Right cardiac atrium (tissue), 5 donors: ENCODE data around the gene EHHADH. TPM values are rescaled to one million over a fixed set of nuclear protein-coding genes. Genes with fewer than 3 reads are reported as not detected.

Experiments used
- ATAC-seq, 2 donors: fragments of 200-7000 bp; cut with Tn5 transposase; one replicate each; pipeline versions ENCODE4 v1.8.0 to v1.9.1; 2020; ENCODE audit warnings: moderate library complexity in 2 of 2, mild to moderate bottlenecking in 1 of 2
- DNase-seq, 3 donors: peaks; one replicate each; pipeline ENCODE4 v3.0.0-alpha.2; 2020
- H3K27ac ChIP-seq: one replicate; pipeline ENCODE4 v1.5.1; 2013; ENCODE audit warnings: mild to moderate bottlenecking, low read length, control low read depth, moderate library complexity
- H3K27me3 ChIP-seq: one replicate; pipeline ENCODE4 v1.6.1; 2013; ENCODE audit not compliant: control insufficient read depth, insufficient read depth
- H3K4me1 ChIP-seq: one replicate; pipeline ENCODE4 v1.6.1; 2013; ENCODE audit warnings: low read length; ENCODE audit not compliant: control insufficient read depth, insufficient read depth
- H3K4me3 ChIP-seq: one replicate; pipeline ENCODE4 v1.5.1; 2013; ENCODE audit warnings: low read length, control low read depth
- H3K9me3 ChIP-seq: one replicate; pipeline ENCODE4 v1.6.1; 2013; ENCODE audit warnings: low read length; ENCODE audit not compliant: control insufficient read depth
- WGBS: extraction: QIAGEN DNeasy Blood & Tissue Kit; methylation state at CpG from one replicate; pipeline ENCODE4 v1.1.7; 2013; 5-methylcytosine and 5-hydroxymethylcytosine counted together
- intact Hi-C, 4 donors: fragments of 100-400 bp; cut with DNase I; formaldehyde crosslinking; loops; one replicate each; pipeline versions ENCODE4 v1.11.0 to v1.14.0; 2022 to 2023
- polyA plus RNA-seq: library from polyadenylated mRNA; stranded (reverse); fragments of 200-250 nt; gene quantifications from one replicate; pipeline ENCODE4 v1.2.3, GENCODE V29; 2013
- total RNA-seq, 4 donors: library from RNA; stranded (reverse); fragmentation: NEBNext Ultra II Directional; extraction: Animal tissue kit (Norgen Biotek cat#: 25700); gene quantifications; one replicate each; pipeline ENCODE4 v1.2.1, GENCODE V29; 2021
- donor health status: healthy with polysubstance abuse.
- donor health status: DM: no; HTN: yes; CAD: no.
- donor health status: DM: no; HTN: no; CAD: no.
- donor health status: DM: no; HTN: yes; CAD: no; lungs with severe emphysema.
- donor health status: DM: yes; HTN: yes; CAD: no.

EHHADH gene
- total and polyA plus RNA-seq, 5 donors: 5.9 to 14.4 (median 13.9) TPM

DNA sequence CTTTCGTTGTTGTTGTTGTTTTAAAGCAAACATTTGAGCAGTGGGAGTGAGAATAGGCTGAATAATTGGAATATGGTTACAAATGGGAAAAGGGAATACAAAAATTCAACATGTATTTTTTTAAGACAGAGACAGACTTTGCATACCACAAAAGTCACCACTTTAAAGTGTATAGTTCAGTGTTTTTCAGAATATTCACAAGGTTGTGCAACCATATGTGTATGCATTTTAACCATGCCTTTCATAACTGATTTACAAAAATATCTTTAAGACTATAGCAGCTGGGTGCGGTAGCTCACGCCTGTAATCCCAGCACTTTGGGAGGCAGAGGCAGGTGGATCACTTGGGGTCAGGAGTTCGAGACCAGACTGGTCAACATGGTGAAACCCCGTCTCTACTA is 41.3 kb downstream of the EHHADH start:
- Histone ChIP-seq H3K9me3 (no peaks in the 10 kb centered on the region), H3K27ac (no peak overlapping the region), H3K4me1 (no peaks in the 10 kb centered on the region), H3K27me3 (no peaks in the 10 kb centered on the region), H3K4me3 (no peak overlapping the region)
- WGBS: 97% methylated on average over 5 of the region's 5 CpGs
- DNase-seq (no peak), ATAC-seq (no peak)
- intact Hi-C loops: no loop called here

DNA sequence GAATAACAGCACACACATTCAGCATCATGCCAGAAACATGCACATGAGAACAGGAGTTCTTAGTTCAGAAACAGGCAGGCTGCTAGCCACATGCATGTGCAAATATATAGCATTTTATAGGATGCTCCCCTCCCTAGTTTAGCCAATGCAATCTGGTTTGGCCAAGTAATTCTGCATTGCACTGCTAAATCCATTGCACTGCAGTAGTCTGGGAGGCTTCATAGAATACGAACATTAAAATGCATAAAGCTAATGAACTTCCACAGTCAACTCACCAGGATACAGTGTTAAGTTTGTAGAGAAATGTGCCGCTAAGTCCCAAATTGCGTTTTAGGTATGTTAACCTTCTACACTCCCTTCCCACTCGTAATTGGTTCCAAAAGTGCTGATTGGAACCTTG is 41.8 kb downstream of the EHHADH start:
- Histone ChIP-seq H3K4me1 (no peaks in the 10 kb centered on the region), H3K4me3 (no peak overlapping the region), H3K27ac (no peak overlapping the region), H3K27me3 (no peaks in the 10 kb centered on the region), H3K9me3 (no peaks in the 10 kb centered on the region)
- 97% methylated on average over 4 of the region's 4 CpGs for WGBS
- DNase-seq (no peak), ATAC-seq (no peak)
- intact Hi-C loops: no loop called here

DNA sequence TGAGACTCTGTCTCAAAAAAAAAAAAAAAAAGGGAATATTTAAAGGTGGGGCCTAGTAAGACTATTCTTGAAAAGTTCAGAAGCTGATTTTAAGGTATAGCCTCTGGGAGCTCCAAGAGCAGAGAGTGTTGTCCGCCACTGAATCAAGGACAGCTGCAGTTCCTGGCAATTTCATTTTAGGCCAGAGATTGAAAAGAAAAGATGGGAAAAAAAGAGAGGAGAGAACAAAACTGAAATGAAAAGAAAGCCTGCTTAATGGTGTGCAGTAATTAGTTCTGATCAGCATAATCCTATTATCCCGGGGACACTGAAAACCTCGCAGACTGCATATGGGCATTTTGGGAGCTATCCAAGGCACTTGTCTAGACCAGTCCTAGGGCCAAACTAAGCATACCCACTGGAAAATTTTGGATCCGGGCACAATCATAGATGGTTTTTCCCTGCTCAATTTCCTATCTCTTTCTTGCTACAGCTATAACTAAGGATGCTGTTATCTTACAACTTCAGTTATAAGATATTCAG is 43.2 kb downstream of the EHHADH start:
- intact Hi-C loops: no loop called here
- no peaks in the 10 kb centered on the region for H3K4me1 ChIP-seq
- no peak overlapping the region for H3K27ac ChIP-seq
- H3K4me3 ChIP-seq: no peak overlapping the region
- no peaks in the 10 kb centered on the region for H3K9me3 ChIP-seq
- no peaks in the 10 kb centered on the region for H3K27me3 ChIP-seq
- WGBS: 84% methylated on average over 4 of the region's 4 CpGs
- no peak for ATAC-seq
- no peak for DNase-seq

DNA sequence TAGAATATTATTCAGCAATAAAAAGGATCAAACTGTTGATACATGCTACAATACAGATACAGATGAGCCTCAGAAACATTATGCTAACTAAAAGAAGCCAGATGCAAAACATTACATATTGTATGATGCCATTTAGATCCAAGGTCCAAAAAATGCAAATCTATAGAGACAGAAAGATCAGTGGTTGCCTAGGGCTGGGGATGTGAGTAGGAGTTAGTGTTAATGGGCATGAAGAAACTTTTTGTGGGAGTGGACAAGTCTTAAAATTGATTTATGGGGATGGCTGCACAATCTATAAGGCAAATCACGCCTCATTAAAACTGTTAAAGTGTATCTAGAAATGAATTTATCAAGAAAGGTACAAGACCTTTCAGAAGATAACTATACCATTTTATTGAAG is 45.0 kb downstream of the EHHADH start:
- no peak overlapping the region for H3K27ac ChIP-seq
- DNase-seq (no peak), ATAC-seq (no peak)
- H3K4me1 ChIP-seq: no peaks in the 10 kb centered on the region
- intact Hi-C loops: no loop called here
- 97% methylated on average over 1 of the region's 1 CpG for WGBS
- no peaks in the 10 kb centered on the region for H3K27me3 ChIP-seq
- H3K9me3 ChIP-seq: no peaks in the 10 kb centered on the region
- no peak overlapping the region for H3K4me3 ChIP-seq

DNA sequence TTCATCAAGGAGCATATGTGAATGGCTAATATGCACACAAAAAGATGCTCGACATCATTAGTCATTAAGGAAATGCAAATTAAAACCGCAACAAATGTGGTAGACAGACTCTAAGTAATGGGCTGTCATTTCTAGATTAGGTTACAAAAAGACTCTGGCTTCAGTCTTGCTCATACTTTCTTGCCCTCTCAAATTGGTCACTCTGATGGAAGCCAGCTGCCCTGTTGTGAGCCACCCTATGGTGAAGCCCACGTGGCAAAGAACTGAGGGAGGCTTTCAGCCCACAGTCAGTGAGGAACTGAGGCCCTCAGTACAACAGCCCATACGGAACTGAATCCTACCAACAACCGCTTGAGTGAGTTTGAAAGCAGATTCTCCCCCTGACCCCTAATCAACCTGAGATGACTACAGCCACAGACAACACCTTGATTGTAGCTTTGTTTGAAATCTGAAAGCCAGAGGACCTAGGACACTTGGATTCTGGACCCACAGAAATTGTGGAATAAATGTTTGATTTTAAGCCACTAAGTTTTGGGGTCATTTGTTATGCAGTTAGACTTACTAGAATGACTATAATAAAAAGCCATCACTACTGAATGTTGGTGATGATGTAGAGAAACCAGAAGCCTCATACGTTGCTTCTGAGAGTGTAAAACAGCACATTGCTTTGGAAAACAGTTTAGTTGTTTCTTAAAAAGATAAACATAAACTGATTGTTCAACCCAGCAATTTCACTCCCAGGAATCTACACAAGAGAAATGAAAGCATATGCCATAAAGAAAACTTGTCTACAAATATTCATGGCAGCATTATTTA is 45.7 kb downstream of the EHHADH start:
- DNase-seq: no peak
- H3K4me1 ChIP-seq: no peaks in the 10 kb centered on the region
- WGBS: 82% methylated on average over 6 of the region's 6 CpGs
- no peak overlapping the region for H3K4me3 ChIP-seq
- H3K27me3 ChIP-seq: no peaks in the 10 kb centered on the region
- H3K9me3 ChIP-seq: no peaks in the 10 kb centered on the region
- intact Hi-C loops: no loop called here
- no peak overlapping the region for H3K27ac ChIP-seq
- ATAC-seq: no peak

DNA sequence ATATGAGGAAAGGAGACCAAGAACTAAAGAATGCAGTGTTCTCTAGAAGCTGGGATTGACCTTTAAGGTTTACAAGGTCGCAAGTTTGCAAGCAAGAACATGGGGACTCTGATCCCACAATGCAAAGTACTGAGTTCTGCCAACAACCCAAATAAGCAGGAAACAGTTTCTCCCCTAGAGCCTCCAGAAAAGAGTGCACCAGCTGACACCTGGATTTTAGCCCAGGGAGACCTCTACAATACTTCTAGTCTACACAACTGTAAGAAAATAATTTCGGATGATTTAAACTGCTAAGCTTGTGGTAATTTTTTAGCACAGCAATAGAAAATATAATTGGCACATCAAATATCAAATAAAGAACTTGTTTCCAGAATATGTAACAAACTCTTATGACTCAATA is 46.4 kb downstream of the EHHADH start:
- Histone ChIP-seq H3K9me3 (no peaks in the 10 kb centered on the region), H3K4me3 (no peak overlapping the region), H3K27me3 (no peaks in the 10 kb centered on the region), H3K4me1 (no peaks in the 10 kb centered on the region), H3K27ac (no peak overlapping the region)
- WGBS: 91% methylated on average over 2 of the region's 2 CpGs
- DNase-seq (no peak), ATAC-seq (no peak)
- intact Hi-C loops: no loop called here

DNA sequence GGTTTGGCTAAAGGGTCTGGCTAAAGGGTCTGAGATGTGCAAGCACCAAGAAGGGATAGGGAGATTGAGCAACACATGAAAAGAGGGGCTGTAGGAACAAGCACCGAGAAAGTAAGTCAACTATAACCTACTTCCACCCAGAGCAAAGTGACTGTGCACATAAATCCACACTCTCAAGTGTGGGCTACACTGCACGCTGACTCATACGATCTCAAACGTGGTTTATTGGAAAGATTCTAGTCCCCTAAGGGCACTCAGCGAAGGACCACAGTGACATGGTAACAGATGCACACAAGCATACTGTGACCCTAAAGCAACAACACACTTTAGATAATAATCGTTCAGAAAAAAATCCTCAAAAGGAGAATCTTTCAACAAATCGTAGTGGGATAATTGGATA is 48.0 kb downstream of the EHHADH start:
- intact Hi-C loops: no loop called here
- ATAC-seq: no peak
- 88% methylated on average over 7 of the region's 7 CpGs for WGBS
- Histone ChIP-seq H3K27me3 (no peaks in the 10 kb centered on the region), H3K4me1 (no peaks in the 10 kb centered on the region), H3K4me3 (no peak overlapping the region), H3K27ac (no peak overlapping the region), H3K9me3 (no peaks in the 10 kb centered on the region)
- DNase-seq: no peak

DNA sequence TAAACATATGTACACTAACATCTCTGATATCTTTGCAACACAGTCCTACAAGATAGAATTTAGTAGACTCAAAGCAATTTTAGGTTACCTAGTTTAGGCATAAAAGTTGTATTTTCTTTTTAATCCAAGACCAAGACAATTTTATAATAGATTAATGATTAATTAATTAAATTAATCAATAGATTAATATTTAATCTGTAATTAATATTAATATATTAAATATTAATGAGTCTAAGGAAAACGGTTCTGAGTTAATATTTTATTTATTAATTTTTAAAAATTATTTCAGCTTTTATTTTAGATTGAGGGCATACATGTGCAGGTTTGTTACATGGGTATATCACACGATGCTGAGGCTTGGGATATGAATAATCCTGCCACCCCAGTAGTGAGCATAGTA is 49.0 kb downstream of the EHHADH start:
- no peak for DNase-seq

DNA sequence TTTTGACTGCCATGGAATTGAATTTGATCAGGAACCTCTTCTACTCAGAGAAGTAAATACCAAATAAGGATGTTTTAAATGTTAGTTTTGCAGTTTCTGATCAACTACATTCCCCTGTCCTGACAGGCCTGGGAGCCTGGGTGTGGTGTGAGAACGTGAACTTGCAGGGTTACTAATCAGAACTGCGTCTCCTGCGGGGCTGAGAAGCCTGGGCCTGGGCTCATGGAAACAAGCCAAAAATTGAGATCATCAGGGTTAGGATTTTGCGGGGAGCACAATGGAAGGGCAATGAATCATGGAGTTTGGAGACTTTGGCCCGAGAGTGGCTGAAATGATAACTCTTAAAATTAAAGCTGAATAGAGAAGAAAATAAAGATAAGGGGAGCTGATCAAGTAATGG is 53.2 kb downstream of the EHHADH start:
- 59% methylated on average over 5 of the region's 5 CpGs for WGBS
- H3K9me3 ChIP-seq: no peaks in the 10 kb centered on the region

More for the DNA sequence above, 49.0 kb downstream of the EHHADH start:
- no peak overlapping the region for H3K27ac ChIP-seq
- 92% methylated on average over 2 of the region's 2 CpGs for WGBS
- intact Hi-C loops: no loop called here
- ATAC-seq: no peak
- H3K9me3 ChIP-seq: no peaks in the 10 kb centered on the region
- no peaks in the 10 kb centered on the region for H3K4me1 ChIP-seq
- no peak overlapping the region for H3K4me3 ChIP-seq
- no peaks in the 10 kb centered on the region for H3K27me3 ChIP-seq

DNA sequence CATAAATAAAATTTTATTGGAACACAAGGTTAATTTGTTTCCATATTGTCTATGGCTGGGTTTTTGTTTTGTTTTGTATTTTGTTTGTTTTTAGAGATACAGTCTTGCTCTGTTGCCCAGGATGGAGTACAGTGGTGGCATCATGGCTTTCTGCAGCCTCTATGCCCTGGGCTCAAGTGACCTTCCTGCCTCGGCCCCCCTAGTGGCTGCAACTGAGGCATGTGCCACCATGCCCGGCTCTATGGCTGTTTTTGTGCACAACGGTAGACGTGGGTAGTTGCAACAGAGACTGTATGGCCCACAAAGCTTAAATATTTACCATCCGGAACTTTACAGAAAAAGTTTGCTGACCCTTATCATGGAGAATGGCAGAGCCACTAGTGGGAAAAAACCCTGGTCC is 54.2 kb downstream of the EHHADH start:
- DNase-seq (no peak), ATAC-seq (no peak)
- Histone ChIP-seq H3K4me1 (no peaks in the 10 kb centered on the region), H3K9me3 (no peaks in the 10 kb centered on the region), H3K27me3 (no peaks in the 10 kb centered on the region), H3K4me3 (no peak overlapping the region), H3K27ac (no peak overlapping the region)
- intact Hi-C loops: no loop called here
- 90% methylated on average over 5 of the region's 5 CpGs for WGBS

More for the DNA sequence above, 53.2 kb downstream of the EHHADH start:
- ATAC-seq (no peak), DNase-seq (no peak)
- Histone ChIP-seq H3K27ac (no peak overlapping the region), H3K4me3 (no peak overlapping the region), H3K4me1 (no peaks in the 10 kb centered on the region), H3K27me3 (no peaks in the 10 kb centered on the region)
- intact Hi-C loops: no loop called here

DNA sequence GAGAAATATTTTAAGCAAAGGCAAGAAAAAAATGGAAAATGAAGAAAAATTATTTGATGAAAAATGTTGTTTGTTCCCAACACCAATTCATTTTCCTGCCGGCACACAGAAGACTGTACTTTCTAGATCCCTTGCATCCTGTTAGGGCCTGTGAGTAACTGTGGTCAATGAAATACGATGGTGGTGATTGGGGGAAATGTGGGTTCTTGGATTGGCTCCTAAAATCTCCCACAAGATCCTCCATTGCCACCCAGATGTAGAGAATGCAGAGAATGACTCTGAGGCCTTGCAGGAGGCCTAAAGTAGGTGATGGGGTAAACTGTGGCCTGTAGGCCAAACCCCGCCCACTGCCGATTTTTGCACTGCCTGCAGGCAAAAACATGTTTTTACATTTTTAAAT is 54.6 kb downstream of the EHHADH start:
- no peaks in the 10 kb centered on the region for H3K27me3 ChIP-seq
- ATAC-seq: no peak
- no peaks in the 10 kb centered on the region for H3K9me3 ChIP-seq
- no peak overlapping the region for H3K4me3 ChIP-seq
- WGBS: 92% methylated on average over 4 of the region's 4 CpGs
- no peak for DNase-seq
- H3K27ac ChIP-seq: no peak overlapping the region
- H3K4me1 ChIP-seq: no peaks in the 10 kb centered on the region
- intact Hi-C loops: no loop called here
